ENCODE measurements around the gene TLX3.

- no peak for TF ChIP-seq CTCF (IDR thresholded peaks at IDR 0.05)
- no peak for TF ChIP-seq POLR2A (IDR thresholded peaks at IDR 0.05)
Measured at GRCh38 chr5:171317230-171317629, 8.2 kb downstream of the TLX3 start.
